ENCODE measurements around the gene KRTAP2-1.

- TF ChIP-seq REST (IDR thresholded peaks at IDR 0.05; ENCODE audit: low read depth) = no peak
- TF ChIP-seq TCF12 (IDR thresholded peaks at IDR 0.05; ENCODE audit: low read depth) = no peak
- no peak for TF ChIP-seq FOXM1 (IDR thresholded peaks at IDR 0.05; ENCODE audit: borderline replicate concordance, low read depth)
- no peak for TF ChIP-seq EP300 (IDR thresholded peaks at IDR 0.05; ENCODE audit: borderline replicate concordance)
- TF ChIP-seq MAX (IDR thresholded peaks at IDR 0.05) = no peak
- TF ChIP-seq CEBPB (IDR thresholded peaks at IDR 0.05) = no peak
- TF ChIP-seq USF1 (IDR thresholded peaks at IDR 0.05) = no peak
- TF ChIP-seq TAF1 (IDR thresholded peaks at IDR 0.05; ENCODE audit: low read depth) = no peak
Observed at GRCh38 chr17:41008811-41009210, 38.3 kb downstream of the KRTAP2-1 start, which contains the start of gene KRTAP3-1.

All from Ishikawa (cell line).